SU-DHL-6 (cell line): ENCODE results near the gene TAS2R1.

Experiments used
- H2AFZ ChIP-seq: fragments of 200-600 bp; sonication (generic); 2 replicates; pipeline ENCODE4 v1.6.1; 2014; ENCODE audit warnings: low read depth, mild to moderate bottlenecking, moderate library complexity, mixed read lengths, antibody characterized with exemption, low read length; ENCODE audit not compliant: severe bottlenecking
- H3F3A ChIP-seq: fragments of 200-600 bp; shearing (Covaris generic); 2 replicates; pipeline ENCODE4 v1.6.0; 2016; ENCODE audit warnings: antibody characterized with exemption, mild to moderate bottlenecking; ENCODE audit not compliant: insufficient read depth
- H3K27ac ChIP-seq: fragments of 200-600 bp; sonication (generic); 2 replicates; pipeline ENCODE4 v1.5.1; 2016; ENCODE audit warnings: low read depth, mild to moderate bottlenecking, low read length, moderate library complexity, mixed read lengths
- H3K27me3 ChIP-seq: fragments of 200-600 bp; sonication (generic), shearing (Covaris generic); 2 replicates; pipeline ENCODE4 v1.6.0; 2014; ENCODE audit warnings: mild to moderate bottlenecking, low read length
- H3K36me3 ChIP-seq: fragments of 200-600 bp; sonication (generic); 2 replicates; pipeline ENCODE4 v1.6.1; 2014; ENCODE audit warnings: mild to moderate bottlenecking, low read length, mixed read lengths
- H3K4me2 ChIP-seq: fragments of 300-600, 200-600 bp; shearing (Covaris generic), sonication (generic); 2 replicates; pipeline ENCODE4 v1.6.0; 2014; ENCODE audit warnings: low read length, low read depth, mild to moderate bottlenecking; ENCODE audit not compliant: poor library complexity, severe bottlenecking
- H3K4me3 ChIP-seq: fragments of 200-600 bp; sonication (generic); 2 replicates; pipeline ENCODE4 v1.5.1; 2014; ENCODE audit warnings: antibody characterized with exemption, low read length, mild to moderate bottlenecking, mixed read lengths; ENCODE audit not compliant: insufficient read depth, poor library complexity, severe bottlenecking
- H3K79me2 ChIP-seq: fragments of 200-600 bp; sonication (generic); 2 replicates; pipeline ENCODE4 v1.6.1; 2014; ENCODE audit warnings: mild to moderate bottlenecking, low read length, moderate library complexity; ENCODE audit not compliant: insufficient read depth
- H3K9ac ChIP-seq: fragments of 200-600 bp; sonication (generic); 2 replicates; pipeline ENCODE4 v1.7.0; 2014; ENCODE audit warnings: mild to moderate bottlenecking, low read length
- H3K9me2 ChIP-seq: fragments of 200-600 bp; sonication (generic); replicated peaks from 2 replicates; pipeline ENCODE4 v1.6.1; 2014; ENCODE audit warnings: low read length; ENCODE audit not compliant: insufficient read depth
- H3K9me3 ChIP-seq: fragments of 200-600 bp; sonication (generic); 2 replicates; pipeline ENCODE4 v1.6.1; 2014; ENCODE audit warnings: low read length, mixed read lengths; ENCODE audit not compliant: insufficient read depth
- H4K20me1 ChIP-seq: fragments of 200-600 bp; sonication (generic); 2 replicates; pipeline ENCODE4 v1.6.1; 2014; ENCODE audit warnings: low read depth, mild to moderate bottlenecking, antibody characterized with exemption, low read length, moderate library complexity, mixed read lengths
- EZH2phosphoT487 ChIP-seq: fragments of 200-600 bp; sonication (generic), shearing (Covaris generic); conservative IDR thresholded peaks from 2 replicates; pipeline ENCODE4 v1.6.1; 2018; ENCODE audit warnings: mild to moderate bottlenecking, antibody characterized with exemption, low read length, moderate library complexity, mixed read lengths
- TF ChIP-seq, protein P1 (sequence below): fragments of 200-600 bp; sonication (generic); IDR thresholded peaks from one replicate; pipeline ENCODE4 v1.5.1; 2017; ENCODE audit warnings: antibody characterized with exemption, mild to moderate bottlenecking, low read length, moderate library complexity; ENCODE audit not compliant: insufficient read depth, poor library complexity, severe bottlenecking

TAS2R1 gene, protein sequence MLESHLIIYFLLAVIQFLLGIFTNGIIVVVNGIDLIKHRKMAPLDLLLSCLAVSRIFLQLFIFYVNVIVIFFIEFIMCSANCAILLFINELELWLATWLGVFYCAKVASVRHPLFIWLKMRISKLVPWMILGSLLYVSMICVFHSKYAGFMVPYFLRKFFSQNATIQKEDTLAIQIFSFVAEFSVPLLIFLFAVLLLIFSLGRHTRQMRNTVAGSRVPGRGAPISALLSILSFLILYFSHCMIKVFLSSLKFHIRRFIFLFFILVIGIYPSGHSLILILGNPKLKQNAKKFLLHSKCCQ

GRCh38 chr5:9630251-9630650, at the start of gene TAS2R1:
TAS2R1 (minus strand) TSS chr5:9630351; CDS start chr5:9630032, 319 bp downstream.
- no peak within 1 kb of the TSS for H3K27ac ChIP-seq
- no peaks in the 10 kb centered on the region for H3F3A ChIP-seq
- H3K79me2 ChIP-seq = no peaks in the 10 kb centered on the region
- TF ChIP-seq, protein P1, sequence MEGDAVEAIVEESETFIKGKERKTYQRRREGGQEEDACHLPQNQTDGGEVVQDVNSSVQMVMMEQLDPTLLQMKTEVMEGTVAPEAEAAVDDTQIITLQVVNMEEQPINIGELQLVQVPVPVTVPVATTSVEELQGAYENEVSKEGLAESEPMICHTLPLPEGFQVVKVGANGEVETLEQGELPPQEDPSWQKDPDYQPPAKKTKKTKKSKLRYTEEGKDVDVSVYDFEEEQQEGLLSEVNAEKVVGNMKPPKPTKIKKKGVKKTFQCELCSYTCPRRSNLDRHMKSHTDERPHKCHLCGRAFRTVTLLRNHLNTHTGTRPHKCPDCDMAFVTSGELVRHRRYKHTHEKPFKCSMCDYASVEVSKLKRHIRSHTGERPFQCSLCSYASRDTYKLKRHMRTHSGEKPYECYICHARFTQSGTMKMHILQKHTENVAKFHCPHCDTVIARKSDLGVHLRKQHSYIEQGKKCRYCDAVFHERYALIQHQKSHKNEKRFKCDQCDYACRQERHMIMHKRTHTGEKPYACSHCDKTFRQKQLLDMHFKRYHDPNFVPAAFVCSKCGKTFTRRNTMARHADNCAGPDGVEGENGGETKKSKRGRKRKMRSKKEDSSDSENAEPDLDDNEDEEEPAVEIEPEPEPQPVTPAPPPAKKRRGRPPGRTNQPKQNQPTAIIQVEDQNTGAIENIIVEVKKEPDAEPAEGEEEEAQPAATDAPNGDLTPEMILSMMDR = no peak
- no peak for TF ChIP-seq EZH2phosphoT487
- H2AFZ ChIP-seq = no peak within 1 kb of the TSS
- H4K20me1 ChIP-seq = no peaks in the 10 kb centered on the region
- no peaks in the 10 kb centered on the region for H3K9me2 ChIP-seq
- no peak within 1 kb of the TSS for H3K4me2 ChIP-seq
- H3K9me3 ChIP-seq = no peaks in the 10 kb centered on the region
- H3K9ac ChIP-seq = no peak within 1 kb of the TSS
- no peaks in the 10 kb centered on the region for H3K36me3 ChIP-seq
- H3K4me3 ChIP-seq = no peak within 1 kb of the TSS
- no peaks in the 10 kb centered on the region for H3K27me3 ChIP-seq

- H3K4me3 ChIP-seq = no peak overlapping the region
- H2AFZ ChIP-seq = no peak overlapping the region
- H3F3A ChIP-seq = no peaks in the 10 kb centered on the region
- H3K9ac ChIP-seq = no peak overlapping the region
- H3K4me2 ChIP-seq = no peak overlapping the region
- no peaks in the 10 kb centered on the region for H3K9me3 ChIP-seq
- H3K9me2 ChIP-seq = no peaks in the 10 kb centered on the region
- H3K27me3 ChIP-seq = no peaks in the 10 kb centered on the region
- TF ChIP-seq, protein P1 = no peak
- TF ChIP-seq EZH2phosphoT487 = no peak
- H3K27ac ChIP-seq = no peak overlapping the region
- H3K36me3 ChIP-seq = no peaks in the 10 kb centered on the region
- no peaks in the 10 kb centered on the region for H3K79me2 ChIP-seq
- no peaks in the 10 kb centered on the region for H4K20me1 ChIP-seq
Measured at GRCh38 chr5:9670371-9670770, 40.2 kb upstream of the TAS2R1 start.

DNA sequence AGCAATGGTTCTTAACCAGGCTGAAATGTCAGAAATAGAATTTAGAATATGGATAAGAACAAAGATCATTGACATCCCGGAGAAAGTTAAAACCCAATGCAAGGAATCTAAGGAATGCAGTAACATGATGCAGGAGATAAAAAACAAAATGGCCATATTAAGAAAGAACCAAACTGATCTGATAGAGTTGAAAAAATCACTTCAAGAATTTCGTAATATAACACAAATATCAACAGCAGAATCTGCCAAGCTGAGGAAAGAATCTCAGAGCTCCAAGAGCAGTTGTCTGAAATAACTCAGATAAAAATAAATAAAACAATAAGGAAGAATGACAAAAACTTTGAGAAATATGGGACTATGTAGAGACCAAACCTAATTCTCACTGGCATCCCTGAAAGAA, 37.8 kb upstream of the TAS2R1 start:
- TF ChIP-seq, protein P1 = no peak
- TF ChIP-seq EZH2phosphoT487 = no peak

More for the DNA sequence above, 37.8 kb upstream of the TAS2R1 start:
- Histone ChIP-seq H3K27ac (no peak overlapping the region), H3K4me2 (no peak overlapping the region), H3K36me3 (no peaks in the 10 kb centered on the region), H3K4me3 (no peak overlapping the region), H3K9me3 (no peaks in the 10 kb centered on the region), H3K27me3 (no peaks in the 10 kb centered on the region), H3K9ac (no peak overlapping the region), H3K9me2 (no peaks in the 10 kb centered on the region), H3F3A (no peaks in the 10 kb centered on the region), H4K20me1 (no peaks in the 10 kb centered on the region), H2AFZ (no peak overlapping the region), H3K79me2 (no peaks in the 10 kb centered on the region)
